NCI-H460 (cell line): Measurements from ENCODE around the gene ERBB4. TPM values are rescaled to one million over a fixed set of nuclear protein-coding genes. Genes with fewer than 3 reads are reported as not detected.

Experiments
- DNase-seq: peaks from one replicate; pipeline ENCODE4 v3.0.0-alpha.2; 2016; ENCODE audit warnings: low read depth; ENCODE audit errors: extremely low read depth
- total RNA-seq: library from RNA; depleted of rRNA; stranded (reverse); fragments of >200 nt; shearing (Covaris generic); gene quantifications from 2 replicates; pipeline ENCODE4 v1.2.3, GENCODE V29; 2014

Gene ERBB4
- total RNA-seq, 1 experiment from 2014 or later, result 0.32 TPM

DNA sequence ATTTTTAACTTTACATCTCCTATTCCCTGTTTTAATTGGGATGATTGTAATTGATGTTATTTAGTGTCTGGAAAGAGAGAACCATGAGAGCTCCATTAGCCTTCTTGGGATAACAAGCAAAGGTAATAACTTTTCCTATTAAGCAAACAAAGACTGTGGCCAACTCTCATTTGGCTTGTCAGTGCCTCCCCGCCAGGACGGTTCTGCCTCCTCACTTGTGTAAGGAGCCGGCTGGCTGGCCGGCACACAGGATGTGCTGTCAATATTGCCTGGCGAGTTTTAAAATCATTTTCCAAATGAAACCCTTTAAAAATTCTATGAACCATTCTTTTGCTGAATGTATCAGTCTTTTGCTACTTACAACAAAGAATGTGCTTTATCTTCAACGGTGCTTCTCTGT, 1083.9 kb downstream of the ERBB4 start:
- DNase-seq, result no peak

- DNase-seq, result no peak
Observed at GRCh38 chr2:211453311-211453887, 1085.2 kb downstream of the ERBB4 start.

DNA sequence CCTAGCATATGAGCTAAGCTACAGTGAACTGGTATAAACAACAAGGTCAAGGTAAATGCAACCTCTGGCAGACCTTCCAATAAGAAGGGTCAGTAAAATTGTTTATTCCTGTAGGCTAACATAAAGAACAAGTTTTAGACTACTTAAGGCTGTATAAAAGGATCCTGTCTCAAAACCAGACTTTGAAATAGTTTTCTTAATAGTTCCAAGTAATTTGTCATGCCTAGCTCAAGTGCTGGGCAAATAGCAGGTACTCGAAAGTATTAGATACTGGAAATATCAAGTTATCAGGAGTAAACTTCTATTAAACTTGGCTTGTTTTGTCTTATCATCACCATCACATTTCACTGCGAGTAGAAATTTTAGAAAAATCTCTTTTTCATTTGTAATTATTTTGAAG, 1087.0 kb downstream of the ERBB4 start:
- no peak for DNase-seq

- DNase-seq, result no peak
Observed at GRCh38 chr2:211449819-211450218, 1088.8 kb downstream of the ERBB4 start.

GRCh38 chr2:211447548-211447947, 1091.1 kb downstream of the ERBB4 start:
- no peak for DNase-seq

GRCh38 chr2:211440107-211440506, 1098.5 kb downstream of the ERBB4 start:
- no peak for DNase-seq

- no peak for DNase-seq
Observed at GRCh38 chr2:211439011-211439410, 1099.6 kb downstream of the ERBB4 start.

DNA sequence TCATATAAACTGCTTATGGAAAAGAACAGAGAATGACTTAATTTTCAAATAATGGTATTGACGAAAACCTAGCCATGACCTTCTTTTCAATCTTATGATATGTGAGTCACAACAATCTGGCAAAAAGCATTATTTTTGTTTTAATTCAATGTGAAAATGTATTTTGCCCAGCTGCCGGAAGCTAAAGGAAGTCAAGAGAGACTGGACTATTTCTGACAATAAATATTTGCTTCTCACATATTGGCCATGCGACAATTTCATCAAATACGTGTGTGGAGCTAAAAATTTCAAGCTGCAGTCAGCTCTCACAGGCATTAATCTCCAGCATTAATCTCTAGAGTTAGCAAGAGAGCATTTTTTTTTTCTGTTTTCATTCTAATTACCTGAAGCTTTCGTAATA, 1101.2 kb downstream of the ERBB4 start:
- DNase-seq, result no peak

- DNase-seq, result no peak
Observed at GRCh38 chr2:211436182-211436581, 1102.4 kb downstream of the ERBB4 start.

DNA sequence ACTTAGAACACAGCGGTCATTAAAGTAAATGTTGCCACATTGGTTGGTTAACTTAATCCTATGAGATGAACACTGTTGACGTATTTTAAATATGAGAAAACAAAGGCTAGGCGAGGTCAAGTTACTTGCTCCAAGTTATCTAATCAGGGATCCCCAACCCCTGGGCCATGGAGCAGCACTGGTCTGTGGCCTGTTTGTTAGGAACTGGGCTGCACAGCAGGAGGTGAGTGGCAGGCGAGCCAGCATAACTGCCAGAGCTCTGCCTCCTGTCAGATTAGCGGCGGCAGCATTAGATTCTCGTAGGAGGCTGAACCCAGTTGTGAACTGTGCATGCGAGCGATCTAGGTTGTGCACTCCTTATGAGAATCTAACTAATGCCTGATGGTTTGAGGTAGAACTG, 1103.3 kb downstream of the ERBB4 start:
- DNase-seq, result no peak

GRCh38 chr2:211434773-211435172, 1103.8 kb downstream of the ERBB4 start:
- no peak for DNase-seq

DNA sequence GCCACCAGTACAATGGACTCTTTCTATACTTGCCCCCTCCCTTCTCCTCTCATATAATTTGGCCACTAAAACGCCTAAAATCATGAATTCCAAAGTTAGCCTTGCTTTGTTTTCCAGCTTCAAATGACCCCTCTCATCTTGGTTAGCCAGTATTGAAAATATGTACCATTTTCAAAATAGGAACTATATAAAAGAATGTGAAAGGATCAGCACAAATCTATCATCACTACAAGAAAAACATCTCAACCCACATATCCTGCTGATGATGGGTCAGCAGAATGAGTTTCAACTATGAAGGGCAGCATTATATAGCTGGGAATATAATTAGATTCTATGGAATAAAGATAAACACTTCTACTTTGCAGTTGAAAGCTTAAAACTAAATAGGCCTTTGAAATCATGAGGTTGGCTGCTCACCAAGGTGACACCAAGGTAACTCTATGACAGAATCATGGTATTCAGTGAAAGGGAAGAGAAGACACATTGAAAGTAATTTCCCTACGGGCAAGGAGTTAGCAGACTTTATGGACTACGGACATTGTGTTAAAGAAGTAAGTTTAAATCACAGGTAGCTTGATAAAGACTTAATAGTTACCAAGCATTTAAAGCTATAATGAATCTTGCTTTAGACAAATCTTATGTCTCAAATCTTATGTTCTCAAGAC, 1109.2 kb downstream of the ERBB4 start:
- DNase-seq, result no peak

DNA sequence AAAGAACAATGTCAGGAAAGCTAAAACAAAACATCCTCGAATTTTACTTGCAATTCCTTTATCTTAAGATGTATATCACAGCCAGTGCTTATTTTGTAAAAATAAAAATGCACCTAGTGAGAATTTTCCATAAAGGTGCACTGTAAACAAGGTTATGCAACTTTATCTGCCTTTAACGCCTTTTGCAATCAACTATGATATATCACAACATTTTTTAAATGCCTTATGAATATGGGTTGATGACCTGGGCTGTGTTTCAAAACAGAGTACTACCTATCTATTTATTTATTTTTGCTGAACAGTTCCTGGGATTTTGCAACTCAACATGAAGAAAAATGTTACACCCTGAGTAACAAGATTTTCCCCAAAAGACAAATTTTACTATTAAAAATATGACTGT, 1112.4 kb downstream of the ERBB4 start:
- no peak for DNase-seq

GRCh38 chr2:211423018-211423417, 1115.6 kb downstream of the ERBB4 start:
- DNase-seq, result no peak

DNA sequence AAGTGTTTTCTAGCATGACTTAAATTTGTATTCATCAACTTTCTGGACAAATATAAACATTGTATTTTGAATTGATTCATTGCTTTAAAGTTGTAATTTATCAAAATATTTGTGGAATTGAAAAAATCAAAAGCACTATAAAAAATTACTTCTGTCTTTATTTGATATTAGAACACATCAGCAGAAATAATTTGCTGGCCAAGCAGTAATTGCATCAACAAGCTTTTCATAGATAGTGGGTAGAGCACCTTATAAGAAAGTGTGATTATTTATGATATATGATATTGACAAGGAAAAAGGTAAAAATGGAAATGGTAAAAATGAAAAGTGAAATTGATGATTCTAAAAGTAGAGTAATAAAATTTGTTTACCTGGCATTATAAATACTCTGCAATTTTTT, 1121.1 kb downstream of the ERBB4 start:
- DNase-seq, result no peak

DNA sequence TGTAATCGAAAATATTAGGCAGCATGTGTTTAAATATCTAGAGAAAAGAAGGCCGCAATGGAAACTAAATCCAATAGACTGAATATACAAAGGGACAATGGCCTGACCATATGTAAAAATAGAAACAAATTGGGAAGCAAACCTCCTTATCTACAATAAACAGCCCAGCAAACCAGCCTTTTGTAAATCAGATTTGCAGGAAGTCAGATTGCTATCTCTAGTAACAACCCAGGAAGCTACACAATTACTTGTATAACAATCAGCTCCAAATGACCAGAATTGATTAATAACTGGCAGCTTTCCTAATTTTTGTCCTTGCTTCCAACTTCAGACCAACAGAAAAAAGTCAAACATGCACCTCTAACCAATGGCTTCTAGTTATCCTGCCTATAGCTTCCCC, 1122.2 kb downstream of the ERBB4 start:
- no peak for DNase-seq

GRCh38 chr2:211413746-211414145, 1124.9 kb downstream of the ERBB4 start:
- no peak for DNase-seq

GRCh38 chr2:211408483-211408891, 1130.1 kb downstream of the ERBB4 start:
- DNase-seq, result peak; percentile 37

DNA sequence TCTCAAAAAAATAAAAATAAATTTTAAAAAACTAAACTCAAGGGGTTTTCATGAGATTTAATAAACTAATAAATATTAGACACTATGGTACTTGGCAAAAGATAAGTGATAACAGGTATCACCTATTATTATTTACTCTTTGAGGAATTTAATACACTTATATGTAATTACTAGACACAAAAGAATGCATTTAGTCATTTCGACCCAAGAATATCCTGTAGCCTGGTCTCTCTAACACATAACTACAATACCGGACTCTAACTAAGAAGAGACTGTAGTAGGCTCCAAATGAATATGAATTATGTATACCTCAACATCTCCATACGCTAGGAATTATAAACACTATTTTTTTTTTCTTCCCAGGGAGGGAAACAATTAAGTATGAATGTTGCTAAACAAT, 1131.5 kb downstream of the ERBB4 start:
- DNase-seq, result no peak

- DNase-seq, result no peak
Observed at GRCh38 chr2:211405036-211405435, 1133.6 kb downstream of the ERBB4 start.

GRCh38 chr2:211404098-211404497, 1134.5 kb downstream of the ERBB4 start:
- no peak for DNase-seq

DNA sequence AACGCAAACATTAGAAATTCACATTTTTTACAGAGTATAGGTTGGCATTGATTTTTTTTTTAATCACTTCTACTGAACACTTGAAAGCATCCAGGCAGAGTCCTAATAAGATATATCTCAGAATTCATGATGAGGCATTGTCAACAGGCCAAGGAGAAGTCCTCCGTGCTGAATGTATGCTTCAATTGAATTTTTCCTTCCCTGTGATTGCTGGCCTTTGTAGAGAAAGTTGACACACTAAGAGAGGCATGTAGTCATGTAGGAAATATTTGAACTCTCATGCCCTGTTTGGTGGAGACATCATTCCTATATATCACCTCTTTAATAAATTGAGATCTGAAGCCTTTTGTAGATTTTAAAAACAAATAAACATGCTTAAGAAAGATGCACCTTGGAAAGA, 1137.3 kb downstream of the ERBB4 start:
- no peak for DNase-seq

- no peak for DNase-seq
Observed at GRCh38 chr2:211397764-211398163, 1140.8 kb downstream of the ERBB4 start.
